ENCODE data around the gene BCL2A1.
"Not testable (repeated sequence)": the region's sequence is repeated elsewhere in the genome, so short reads cannot be mapped to it uniquely, and the experiment has no call there.

Gene BCL2A1

DNA sequence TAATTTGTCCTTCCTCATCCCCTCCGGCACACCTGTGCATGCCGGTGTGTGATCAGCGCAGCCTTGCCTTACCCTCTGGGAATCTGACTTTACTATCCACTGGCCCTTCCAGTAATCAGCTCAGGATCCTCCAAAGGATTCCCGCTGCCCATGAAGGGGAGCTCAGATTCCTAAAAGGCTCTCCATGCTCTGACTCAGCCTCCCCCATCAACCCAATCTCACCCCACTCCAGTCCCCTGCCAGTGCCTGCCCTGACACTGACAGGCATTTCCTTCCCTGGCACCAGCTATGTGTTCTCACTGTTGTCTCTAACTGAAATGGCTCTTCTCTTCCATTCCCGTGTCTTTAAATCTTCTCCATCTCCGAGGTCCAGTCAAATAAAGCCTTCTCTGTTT is 7.3 kb upstream of the BCL2A1 start:
- DNase-seq (ENCODE audit: low spot score in 2 of 2), result no peak
- H3K4me1 Mint-ChIP-seq, result peaks cover 46% of the 10 kb centered on the region
- H3K27me3 Mint-ChIP-seq, result no peaks in the 10 kb centered on the region
- peak overlapping the region; percentile 98 for H3K27ac Mint-ChIP-seq
- H3K36me3 Mint-ChIP-seq, result peaks cover 2% of the 10 kb centered on the region
- peak overlapping the region; percentile 51 for H3K4me3 Mint-ChIP-seq
- no peaks in the 10 kb centered on the region for H3K9me3 Mint-ChIP-seq
- no peak for ATAC-seq (ENCODE audit: low read depth)

DNA sequence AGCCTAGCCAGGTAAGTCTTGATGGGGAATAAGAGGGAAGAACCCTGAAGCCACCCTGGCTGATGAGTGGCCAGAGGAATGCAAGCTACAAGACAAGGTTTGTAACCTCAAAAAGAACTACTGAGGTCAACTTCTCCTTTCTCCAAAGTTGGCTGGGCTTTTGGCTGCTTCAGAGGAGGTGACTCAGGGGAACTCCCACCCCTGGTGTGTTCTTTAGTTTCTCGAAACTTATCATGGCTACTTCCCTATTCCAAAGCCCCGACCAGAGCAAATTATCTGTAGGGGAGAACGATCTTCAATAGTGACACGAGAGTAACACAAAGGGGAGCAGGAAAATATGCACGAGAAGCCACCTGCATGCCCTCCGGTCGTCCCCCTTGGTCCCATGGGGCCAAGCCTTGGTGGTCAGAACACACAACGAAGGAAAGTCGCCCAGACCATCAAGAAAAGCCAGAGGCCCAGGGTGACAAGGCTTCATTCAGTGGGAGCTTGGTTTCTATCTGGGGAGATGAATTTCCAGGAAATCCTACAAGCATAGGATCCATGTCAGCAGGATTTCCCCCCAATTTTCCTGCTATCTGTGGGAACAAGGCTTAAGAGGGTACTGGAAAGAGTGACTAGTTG is 6.5 kb upstream of the BCL2A1 start:
- H3K4me3 Mint-ChIP-seq, result peak overlapping the region; percentile 63
- ATAC-seq (ENCODE audit: low read depth) (peak; percentile 87), DNase-seq (ENCODE audit: low spot score in 2 of 2) (peak; percentile 37 to 73)
- H3K4me1 Mint-ChIP-seq, result peaks cover 53% of the 10 kb centered on the region
- peak overlapping the region; percentile 98 for H3K27ac Mint-ChIP-seq
- H3K36me3 Mint-ChIP-seq, result peaks cover 2% of the 10 kb centered on the region
- H3K27me3 Mint-ChIP-seq, result no peaks in the 10 kb centered on the region
- no peaks in the 10 kb centered on the region for H3K9me3 Mint-ChIP-seq

DNA sequence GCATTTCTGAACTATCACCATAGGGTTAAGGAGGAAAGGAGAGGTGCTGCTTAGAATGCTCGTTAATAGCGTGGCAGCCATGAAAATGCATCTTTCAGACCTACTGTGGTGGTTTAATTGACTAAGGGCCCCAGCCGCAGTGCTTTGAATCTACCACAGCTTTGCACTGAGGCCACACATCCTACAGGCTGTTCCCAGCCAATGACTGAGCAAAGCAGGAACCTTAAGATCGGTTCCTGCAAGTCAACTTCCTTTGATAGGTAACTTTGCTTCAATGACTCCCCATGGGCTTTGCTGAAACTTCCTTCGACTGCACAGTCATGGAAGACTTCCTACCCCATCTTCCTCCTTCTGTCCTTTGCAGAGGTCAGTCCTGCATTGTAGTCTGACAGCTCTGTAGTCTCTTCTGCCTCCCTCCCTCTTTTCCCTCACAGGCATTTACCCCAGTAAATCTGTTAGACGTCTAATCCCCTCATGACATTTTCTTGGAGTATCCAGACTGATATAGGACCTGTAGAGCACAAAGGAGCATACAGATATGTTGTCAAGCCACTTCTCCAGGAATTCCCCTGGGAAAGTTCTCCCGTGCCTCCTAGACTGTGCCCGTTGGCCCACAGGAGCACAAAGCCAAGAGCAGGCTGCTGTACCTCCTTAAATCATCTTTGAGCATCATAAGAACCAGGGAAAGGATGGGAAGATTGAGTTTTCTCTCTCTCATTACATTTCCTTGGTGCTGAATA is 2.6 kb upstream of the BCL2A1 start:
- ATAC-seq (ENCODE audit: low read depth) (no peak), DNase-seq (ENCODE audit: low spot score in 2 of 2) (no peak)
- no peaks in the 10 kb centered on the region for H3K9me3 Mint-ChIP-seq
- no peaks in the 10 kb centered on the region for H3K27me3 Mint-ChIP-seq
- peak overlapping the region; percentile 0 for H3K27ac Mint-ChIP-seq
- H3K36me3 Mint-ChIP-seq, result peaks cover 6% of the 10 kb centered on the region
- peaks cover 51% of the 10 kb centered on the region for H3K4me1 Mint-ChIP-seq
- no peak overlapping the region for H3K4me3 Mint-ChIP-seq

DNA sequence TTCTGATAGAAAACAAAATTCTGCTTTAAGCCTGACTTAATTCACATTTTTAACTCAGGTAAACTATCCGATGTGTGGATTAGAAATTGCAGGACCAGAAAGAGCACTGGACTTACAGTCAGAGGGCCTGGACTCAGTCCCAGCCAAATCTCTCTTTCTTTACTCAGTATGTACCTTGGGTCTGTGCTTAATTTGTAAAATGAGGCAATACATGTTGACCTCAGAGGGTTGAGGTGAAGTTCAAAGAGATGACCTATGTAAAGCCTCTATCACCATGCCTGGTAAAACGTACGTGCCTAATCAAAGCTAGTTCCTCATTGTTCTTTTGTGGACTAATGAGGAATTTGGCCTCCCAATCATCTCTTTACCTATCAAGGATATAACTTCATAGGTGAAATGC is 1.9 kb upstream of the BCL2A1 start:
- Mint-ChIP-seq H3K36me3 (peaks cover 6% of the 10 kb centered on the region), H3K4me1 (peaks cover 48% of the 10 kb centered on the region), H3K4me3 (no peak overlapping the region), H3K9me3 (no peaks in the 10 kb centered on the region), H3K27ac (peak overlapping the region; percentile 0), H3K27me3 (no peaks in the 10 kb centered on the region)
- ATAC-seq (ENCODE audit: low read depth) (no peak), DNase-seq (ENCODE audit: low spot score in 2 of 2) (no peak)

GRCh38 chr15:79970181-79970580 is 815 bp downstream of the BCL2A1 start:
- Mint-ChIP-seq H3K4me1 (peaks cover 50% of the 10 kb centered on the region), H3K27ac (peak overlapping the region; percentile 100), H3K27me3 (no peaks in the 10 kb centered on the region), H3K36me3 (peaks cover 8% of the 10 kb centered on the region), H3K9me3 (no peaks in the 10 kb centered on the region), H3K4me3 (peak overlapping the region; percentile 98)
- ATAC-seq (ENCODE audit: low read depth) (no peak), DNase-seq (ENCODE audit: low spot score in 2 of 2) (no peak)

GRCh38 chr15:79969146-79969545 is 1.9 kb downstream of the BCL2A1 start:
- H3K36me3 Mint-ChIP-seq, result peaks cover 13% of the 10 kb centered on the region
- ATAC-seq (ENCODE audit: low read depth), result no peak
- peaks cover 56% of the 10 kb centered on the region for H3K4me1 Mint-ChIP-seq
- H3K27ac Mint-ChIP-seq, result peak overlapping the region; percentile 94
- H3K27me3 Mint-ChIP-seq, result no peaks in the 10 kb centered on the region
- H3K9me3 Mint-ChIP-seq, result peaks cover 5% of the 10 kb centered on the region
- no peak for DNase-seq (ENCODE audit: low spot score in 2 of 2)
- peak overlapping the region; percentile 84 for H3K4me3 Mint-ChIP-seq

DNA sequence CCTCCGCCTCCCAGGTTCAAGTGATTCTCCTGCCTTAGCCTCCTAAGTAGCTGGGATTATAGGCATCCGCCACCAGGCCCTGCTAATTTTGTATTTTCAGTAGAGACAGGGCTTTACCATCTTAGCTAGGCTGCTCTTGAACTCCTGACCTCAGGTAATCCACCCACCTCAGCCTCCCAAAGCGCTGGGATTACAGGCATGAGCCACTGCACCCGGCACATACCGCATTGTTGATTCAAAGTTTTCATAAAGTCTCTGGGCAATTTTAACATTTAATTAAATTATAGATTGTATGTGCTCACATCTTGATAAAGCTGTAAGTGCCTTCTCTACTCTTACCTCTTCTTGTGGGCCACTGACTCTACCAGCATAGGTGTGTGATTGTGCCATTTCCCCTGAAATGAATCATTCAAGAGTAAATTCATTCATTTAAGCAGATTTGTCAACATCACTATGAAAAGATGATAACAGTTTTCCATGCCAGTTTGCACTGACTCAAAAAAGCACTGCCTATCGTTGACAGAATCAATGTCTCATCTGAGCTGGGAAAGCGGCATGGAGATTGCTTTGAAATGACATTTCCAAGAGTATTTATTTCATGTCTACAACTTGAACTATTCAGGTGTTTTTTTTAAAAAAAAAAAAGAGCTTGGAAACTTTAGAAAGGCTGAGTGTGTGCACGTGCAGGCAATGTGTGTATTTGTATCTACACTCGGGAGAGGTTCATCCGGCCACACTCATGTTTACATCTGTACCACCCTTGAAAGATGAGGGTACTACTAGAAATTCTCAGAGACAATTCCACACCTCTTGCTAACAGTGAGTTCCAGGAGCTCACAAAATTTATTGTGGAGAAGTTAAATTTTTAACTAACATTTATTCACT is 3.5 kb downstream of the BCL2A1 start:
- DNase-seq (ENCODE audit: low spot score in 2 of 2), result no peak
- Mint-ChIP-seq H3K27me3 (no peaks in the 10 kb centered on the region), H3K4me3 (peak overlapping the region; percentile 84), H3K36me3 (peaks cover 15% of the 10 kb centered on the region), H3K9me3 (peaks cover 5% of the 10 kb centered on the region), H3K4me1 (peaks cover 49% of the 10 kb centered on the region), H3K27ac (peak overlapping the region; percentile 94)
- ATAC-seq (ENCODE audit: low read depth), result no peak

DNA sequence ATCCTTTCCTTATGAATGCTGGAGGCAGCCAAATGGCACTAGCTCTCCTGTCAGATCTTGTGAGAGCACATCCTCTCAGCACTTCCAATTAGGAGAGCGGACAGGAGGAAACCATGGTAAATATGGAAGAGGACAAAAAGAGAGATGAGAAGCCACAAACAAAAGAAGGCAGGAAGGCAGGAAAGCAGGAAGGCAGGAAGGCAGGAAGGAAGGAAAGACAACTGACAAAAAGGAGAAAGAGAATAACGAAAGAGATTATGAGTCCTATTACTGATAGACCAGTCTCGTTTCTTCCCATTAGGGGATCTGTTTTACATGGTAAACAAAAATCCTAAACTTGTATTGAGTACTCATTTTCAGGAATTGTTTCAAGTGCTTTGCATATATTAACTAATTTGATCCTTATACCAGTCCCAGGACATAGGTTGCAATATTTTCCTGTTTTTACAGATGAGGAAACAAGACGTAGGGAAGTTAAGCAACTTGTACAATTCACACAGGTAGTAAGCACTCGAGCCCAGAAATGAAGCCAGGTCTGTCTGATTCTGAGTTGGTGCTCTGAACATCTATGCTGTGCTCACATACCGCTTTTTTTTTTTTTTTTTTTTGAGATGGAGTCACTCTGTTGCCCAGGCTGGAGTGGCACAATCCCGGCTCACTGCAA is 4.2 kb downstream of the BCL2A1 start:
- no peak for ATAC-seq (ENCODE audit: low read depth)
- no peaks in the 10 kb centered on the region for H3K27me3 Mint-ChIP-seq
- H3K4me1 Mint-ChIP-seq, result peaks cover 54% of the 10 kb centered on the region
- H3K9me3 Mint-ChIP-seq, result peaks cover 5% of the 10 kb centered on the region
- peak overlapping the region; percentile 84 for H3K4me3 Mint-ChIP-seq
- DNase-seq (ENCODE audit: low spot score in 2 of 2), result no peak
- H3K36me3 Mint-ChIP-seq, result peaks cover 17% of the 10 kb centered on the region
- H3K27ac Mint-ChIP-seq, result peak overlapping the region; percentile 94

- ATAC-seq (ENCODE audit: low read depth), result peak; percentile 44
- Mint-ChIP-seq H3K36me3 (peaks cover 17% of the 10 kb centered on the region), H3K27me3 (no peaks in the 10 kb centered on the region), H3K9me3 (peaks cover 5% of the 10 kb centered on the region), H3K4me1 (peaks cover 47% of the 10 kb centered on the region), H3K4me3 (peak overlapping the region; percentile 82), H3K27ac (peak overlapping the region; percentile 94)
- no peak for DNase-seq (ENCODE audit: low spot score in 2 of 2)
Observed at GRCh38 chr15:79965846-79966630, 5.0 kb downstream of the BCL2A1 start.

DNA sequence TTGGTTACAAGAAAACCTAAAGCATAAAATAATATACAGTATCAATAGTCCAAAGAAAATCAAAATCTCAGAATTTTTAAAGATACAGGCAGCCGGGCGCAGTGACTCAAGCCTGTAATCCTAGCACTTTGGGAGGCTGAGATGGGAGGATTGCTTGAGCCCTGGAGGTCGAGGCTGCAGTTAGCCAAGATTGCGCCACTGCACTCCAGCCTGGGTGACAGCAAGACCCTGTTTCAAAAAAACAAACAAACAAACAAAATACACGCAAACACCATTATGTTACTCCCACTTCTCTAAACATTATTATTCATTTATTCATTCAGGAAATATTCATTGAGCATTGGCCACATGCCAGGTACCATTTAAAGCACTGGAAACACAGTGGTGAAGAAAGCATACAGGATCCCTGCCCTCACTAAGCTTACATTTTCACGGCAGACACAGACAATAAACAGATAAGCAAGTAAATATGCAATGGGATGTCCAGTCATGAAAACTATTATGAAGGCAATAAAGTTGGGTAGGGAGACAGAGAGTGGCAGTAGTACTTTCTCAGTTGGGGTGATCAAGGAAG is 6.7 kb downstream of the BCL2A1 start:
- Mint-ChIP-seq H3K4me1 (peaks cover 43% of the 10 kb centered on the region), H3K36me3 (peaks cover 15% of the 10 kb centered on the region), H3K9me3 (peaks cover 5% of the 10 kb centered on the region), H3K27me3 (no peaks in the 10 kb centered on the region), H3K4me3 (peak overlapping the region; percentile 22), H3K27ac (peak overlapping the region; percentile 94)
- DNase-seq (ENCODE audit: low spot score in 2 of 2) (no peak), ATAC-seq (ENCODE audit: low read depth) (no peak)

- peaks cover 37% of the 10 kb centered on the region for H3K4me1 Mint-ChIP-seq
- not testable (repeated sequence) for DNase-seq (ENCODE audit: low spot score in 2 of 2); H3K9me3 Mint-ChIP-seq; H3K4me3 Mint-ChIP-seq; H3K27me3 Mint-ChIP-seq; ATAC-seq (ENCODE audit: low read depth)
- peak overlapping the region; percentile 92 for H3K27ac Mint-ChIP-seq
- H3K36me3 Mint-ChIP-seq, result peaks cover 18% of the 10 kb centered on the region
Observed at GRCh38 chr15:79962921-79963320, 8.1 kb downstream of the BCL2A1 start.

GRCh38 chr15:79962178-79962577 is 8.8 kb downstream of the BCL2A1 start:
- Mint-ChIP-seq H3K27ac (peak overlapping the region; percentile 92), H3K4me3 (peak overlapping the region; percentile 37), H3K4me1 (peaks cover 38% of the 10 kb centered on the region), H3K36me3 (peaks cover 18% of the 10 kb centered on the region), H3K27me3 (no peaks in the 10 kb centered on the region), H3K9me3 (peaks cover 5% of the 10 kb centered on the region)
- peak; percentile 28 to 47 for DNase-seq (ENCODE audit: low spot score in 2 of 2)
- peak; percentile 90 for ATAC-seq (ENCODE audit: low read depth)
